ENCODE data around the gene SELL.

GRCh38 chr1:169648187-169648586, 63.2 kb downstream of the SELL start:
- no peak for TF ChIP-seq CTCF (conservative IDR thresholded peaks at IDR 0.05; ENCODE audit: low read depth, low read length)
- TF ChIP-seq EZH2 (IDR thresholded peaks at IDR 0.05; ENCODE audit: borderline replicate concordance, low read depth, low read length, poor library complexity, severe bottlenecking), result no peak
